ENCODE data around the gene OR52I2.
A peak's percentile ranks its signal among the peaks of the same experiment; 100 is the strongest.

The OR52I2 gene

GRCh38 chr11:4581443-4581842, at the start of gene OR52I2:
TSS of gene OR52I2 (plus strand) at chr11:4581743.
- peaks cover 4% of the 10 kb centered on the region; the same call in 1 of the 2 replicates for H3K27me3 ChIP-seq (ENCODE audit: control insufficient read depth, low read length)
- no peaks in the 10 kb centered on the region for H3F3A ChIP-seq (ENCODE audit: control insufficient read depth, insufficient read depth)
- no peaks in the 10 kb centered on the region for H4K20me1 ChIP-seq (ENCODE audit: control insufficient read depth, insufficient read depth, low read depth, low read length)
- H3K9me2 ChIP-seq (replicated peaks; ENCODE audit: control insufficient read depth, low read length), result no peaks in the 10 kb centered on the region
- H3K36me3 ChIP-seq (ENCODE audit: control insufficient read depth, low read length), result no peaks in the 10 kb centered on the region
- no peaks in the 10 kb centered on the region for H3K9me3 ChIP-seq (ENCODE audit: control insufficient read depth, insufficient read depth, low read length)
- H3K4me1 ChIP-seq (ENCODE audit: control insufficient read depth, low read length), result no peaks in the 10 kb centered on the region
- no peaks in the 10 kb centered on the region for H3K79me2 ChIP-seq (ENCODE audit: control insufficient read depth, low read length)
- no peak within 1 kb of the TSS for H3K4me3 ChIP-seq (ENCODE audit: low read length)
- TF ChIP-seq CTCF (IDR thresholded peaks at IDR 0.05; ENCODE audit: low read depth, low read length, poor library complexity, severe bottlenecking) (no peak), EZH2phosphoT487 (IDR thresholded peaks at IDR 0.05; ENCODE audit: borderline replicate concordance, low read length) (no peak)
- H3K4me2 ChIP-seq (ENCODE audit: low read length), result no peak within 1 kb of the TSS
- H3K27ac ChIP-seq (ENCODE audit: low read depth, low read length), result no peak within 1 kb of the TSS

GRCh38 chr11:4539603-4540219, 41.8 kb upstream of the OR52I2 start:
- Histone ChIP-seq H3K27me3 (ENCODE audit: control insufficient read depth, low read length) (0 out of 2 replicates have a peak, but pooled peaks cover 3% of the 10 kb centered on the region), H3K4me3 (ENCODE audit: low read length) (no peak overlapping the region), H4K20me1 (ENCODE audit: control insufficient read depth, insufficient read depth, low read depth, low read length) (no peaks in the 10 kb centered on the region), H3K4me1 (ENCODE audit: control insufficient read depth, low read length) (no peaks in the 10 kb centered on the region), H3K79me2 (ENCODE audit: control insufficient read depth, low read length) (no peaks in the 10 kb centered on the region), H3K27ac (ENCODE audit: low read depth, low read length) (no peak overlapping the region), H3K36me3 (ENCODE audit: control insufficient read depth, low read length) (no peaks in the 10 kb centered on the region), H3K9me3 (ENCODE audit: control insufficient read depth, insufficient read depth, low read length) (no peaks in the 10 kb centered on the region), H3F3A (ENCODE audit: control insufficient read depth, insufficient read depth) (no peaks in the 10 kb centered on the region), H3K4me2 (ENCODE audit: low read length) (no peak overlapping the region), H3K9me2 (replicated peaks; ENCODE audit: control insufficient read depth, low read length) (no peaks in the 10 kb centered on the region)
- TF ChIP-seq CTCF (IDR thresholded peaks at IDR 0.05; ENCODE audit: low read depth, low read length, poor library complexity, severe bottlenecking), result peak; percentile 71
- TF ChIP-seq EZH2phosphoT487 (IDR thresholded peaks at IDR 0.05; ENCODE audit: borderline replicate concordance, low read length), result no peak

- Histone ChIP-seq H3K4me3 (ENCODE audit: low read length) (no peak overlapping the region), H4K20me1 (ENCODE audit: control insufficient read depth, insufficient read depth, low read depth, low read length) (no peaks in the 10 kb centered on the region), H3K4me2 (ENCODE audit: low read length) (no peak overlapping the region), H3F3A (ENCODE audit: control insufficient read depth, insufficient read depth) (no peaks in the 10 kb centered on the region), H3K9me2 (replicated peaks; ENCODE audit: control insufficient read depth, low read length) (no peaks in the 10 kb centered on the region), H3K4me1 (ENCODE audit: control insufficient read depth, low read length) (no peaks in the 10 kb centered on the region), H3K27ac (ENCODE audit: low read depth, low read length) (no peak overlapping the region), H3K36me3 (ENCODE audit: control insufficient read depth, low read length) (no peaks in the 10 kb centered on the region), H3K27me3 (ENCODE audit: control insufficient read depth, low read length) (0 out of 2 replicates have a peak, but pooled peaks cover 3% of the 10 kb centered on the region), H3K79me2 (ENCODE audit: control insufficient read depth, low read length) (no peaks in the 10 kb centered on the region), H3K9me3 (ENCODE audit: control insufficient read depth, insufficient read depth, low read length) (no peaks in the 10 kb centered on the region)
- TF ChIP-seq EZH2phosphoT487 (IDR thresholded peaks at IDR 0.05; ENCODE audit: borderline replicate concordance, low read length), result no peak
- no peak for TF ChIP-seq CTCF (IDR thresholded peaks at IDR 0.05; ENCODE audit: low read depth, low read length, poor library complexity, severe bottlenecking)
Observed at GRCh38 chr11:4541071-4541470, 40.5 kb upstream of the OR52I2 start.
